ENCODE results near the gene INPP4A. TPM values are rescaled to one million over a fixed set of nuclear protein-coding genes. Genes with fewer than 3 reads are reported as not detected.

The INPP4A gene
- total RNA-seq, 1 experiment from 2014 or later: 23.4 TPM

DNA sequence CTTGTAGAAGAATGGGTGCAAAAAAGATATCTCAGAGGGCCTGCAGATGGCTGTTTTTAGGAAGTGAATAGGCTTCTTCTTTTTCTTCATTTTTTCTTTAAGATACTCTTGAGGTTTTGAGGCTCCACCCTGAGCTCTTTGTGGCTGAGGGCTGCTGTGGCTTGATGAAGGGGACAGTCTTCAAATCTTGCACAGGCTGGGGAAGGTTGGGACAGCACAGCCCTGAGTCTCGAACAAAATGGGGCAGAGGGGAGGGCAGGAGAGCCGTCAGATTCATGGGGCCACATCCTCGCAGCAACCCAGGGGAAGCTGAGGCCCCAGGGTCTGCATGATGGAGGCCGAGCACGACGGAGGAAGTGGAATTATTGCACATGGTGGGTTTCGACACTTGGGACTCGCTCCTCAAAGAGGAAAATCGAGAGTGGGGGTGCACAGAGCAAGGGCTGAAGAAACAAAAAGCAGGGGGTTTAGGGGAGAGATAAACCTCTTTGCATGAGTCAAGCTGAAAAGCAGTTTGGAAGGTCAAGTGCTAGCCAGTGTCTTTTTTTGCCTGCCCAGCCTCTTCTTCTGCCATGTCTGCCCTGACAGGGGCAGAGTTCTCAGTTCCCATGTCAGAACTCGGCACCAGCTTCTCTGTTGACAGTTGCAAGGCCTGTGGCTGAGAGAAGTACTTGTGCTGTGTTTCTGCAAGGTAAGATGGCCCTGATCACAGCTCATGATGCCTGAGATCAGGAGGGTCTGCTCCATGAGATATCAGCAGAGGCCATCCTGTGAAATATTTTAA, 19.5 kb downstream of the INPP4A start:
- no TSS peak for BruUV-seq (replicated peaks)

DNA sequence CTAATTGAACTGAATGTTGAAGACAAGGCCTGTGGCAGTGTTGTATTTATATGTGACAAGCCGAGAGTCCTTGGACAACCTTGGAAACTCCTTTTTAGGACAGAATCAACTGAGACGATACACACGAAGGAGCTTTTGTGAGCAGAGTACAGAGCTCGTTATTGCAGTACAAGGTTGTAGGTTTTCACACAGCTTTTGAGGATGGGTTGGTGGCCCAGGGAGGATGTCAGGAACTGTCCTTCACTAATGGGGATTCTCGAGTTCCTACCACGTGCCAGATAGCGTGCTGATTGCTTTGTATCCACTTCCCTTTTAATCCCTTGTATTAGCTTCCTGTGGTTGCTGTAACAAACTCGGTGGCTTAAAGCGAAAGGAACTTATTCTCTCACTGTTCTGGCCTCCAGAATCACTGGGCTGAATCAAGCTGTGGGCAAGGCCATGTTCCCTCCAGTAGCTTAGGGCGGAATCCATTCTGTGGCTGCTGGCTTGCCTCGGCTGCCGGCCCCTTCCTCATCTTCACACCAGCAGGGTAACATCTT, 20.2 kb downstream of the INPP4A start:
- CTCF ChIA-PET: no interaction called here
- POLR2A ChIA-PET (ENCODE audit: unreplicated experiment): no interaction called here
- TF ChIP-seq EZH2phosphoT487 (IDR thresholded peaks at IDR 0.05; ENCODE audit: borderline replicate concordance, low read length) (no peak), EZH2 (IDR thresholded peaks at IDR 0.05; ENCODE audit: low read length, unreplicated experiment) (no peak)
- TF ChIP-seq, protein P1, sequence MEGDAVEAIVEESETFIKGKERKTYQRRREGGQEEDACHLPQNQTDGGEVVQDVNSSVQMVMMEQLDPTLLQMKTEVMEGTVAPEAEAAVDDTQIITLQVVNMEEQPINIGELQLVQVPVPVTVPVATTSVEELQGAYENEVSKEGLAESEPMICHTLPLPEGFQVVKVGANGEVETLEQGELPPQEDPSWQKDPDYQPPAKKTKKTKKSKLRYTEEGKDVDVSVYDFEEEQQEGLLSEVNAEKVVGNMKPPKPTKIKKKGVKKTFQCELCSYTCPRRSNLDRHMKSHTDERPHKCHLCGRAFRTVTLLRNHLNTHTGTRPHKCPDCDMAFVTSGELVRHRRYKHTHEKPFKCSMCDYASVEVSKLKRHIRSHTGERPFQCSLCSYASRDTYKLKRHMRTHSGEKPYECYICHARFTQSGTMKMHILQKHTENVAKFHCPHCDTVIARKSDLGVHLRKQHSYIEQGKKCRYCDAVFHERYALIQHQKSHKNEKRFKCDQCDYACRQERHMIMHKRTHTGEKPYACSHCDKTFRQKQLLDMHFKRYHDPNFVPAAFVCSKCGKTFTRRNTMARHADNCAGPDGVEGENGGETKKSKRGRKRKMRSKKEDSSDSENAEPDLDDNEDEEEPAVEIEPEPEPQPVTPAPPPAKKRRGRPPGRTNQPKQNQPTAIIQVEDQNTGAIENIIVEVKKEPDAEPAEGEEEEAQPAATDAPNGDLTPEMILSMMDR (conservative IDR thresholded peaks at IDR 0.05; ENCODE audit: low read depth, low read length): no peak
- no peaks in the 10 kb centered on the region for H3K9me3 ChIP-seq (ENCODE audit: low read length)
- H2AFZ ChIP-seq (ENCODE audit: low read length): no peak overlapping the region
- H3K4me1 ChIP-seq (ENCODE audit: insufficient read depth, low read length): peaks cover 18% of the 10 kb centered on the region
- no peak overlapping the region for H3K4me2 ChIP-seq (ENCODE audit: low read length)
- no peak overlapping the region for H3K9ac ChIP-seq (ENCODE audit: low read length)
- no peak for ATAC-seq
- H3K36me3 ChIP-seq (ENCODE audit: low read depth, low read length): no peaks in the 10 kb centered on the region
- no peaks in the 10 kb centered on the region for H3F3A ChIP-seq (ENCODE audit: low read length, unreplicated experiment)
- no peaks in the 10 kb centered on the region for H3K9me2 ChIP-seq (replicated peaks; ENCODE audit: low read length)
- BruUV-seq (replicated peaks): no TSS peak
- no peak overlapping the region for H3K4me3 ChIP-seq (ENCODE audit: low read length)
- peaks cover 74% of the 10 kb centered on the region for H3K79me2 ChIP-seq (ENCODE audit: low read length)
- no peaks in the 10 kb centered on the region for H3K27me3 ChIP-seq (ENCODE audit: low read length)
- H4K20me1 ChIP-seq (ENCODE audit: low read length): no peaks in the 10 kb centered on the region
- H3K27ac ChIP-seq (ENCODE audit: low read length): no peak overlapping the region
- intact Hi-C loops (cut with micrococcal nuclease): no loop called here
- no peak for DNase-seq

More for the DNA sequence above, 19.5 kb downstream of the INPP4A start:
- no peaks in the 10 kb centered on the region for H3K36me3 ChIP-seq (ENCODE audit: low read depth, low read length)
- no peak for ATAC-seq
- H3K4me2 ChIP-seq (ENCODE audit: low read length): no peak overlapping the region
- no peak for DNase-seq
- no peak overlapping the region for H2AFZ ChIP-seq (ENCODE audit: low read length)
- intact Hi-C loops (cut with micrococcal nuclease): no loop called here
- H3K79me2 ChIP-seq (ENCODE audit: low read length): peaks cover 78% of the 10 kb centered on the region
- no peak overlapping the region for H3K27ac ChIP-seq (ENCODE audit: low read length)
- no peak overlapping the region for H3K4me3 ChIP-seq (ENCODE audit: low read length)
- no peaks in the 10 kb centered on the region for H3K9me2 ChIP-seq (replicated peaks; ENCODE audit: low read length)
- no peak overlapping the region for H3K9ac ChIP-seq (ENCODE audit: low read length)
- ChIA-PET POLR2A (ENCODE audit: unreplicated experiment) (no interaction called here), CTCF (no interaction called here)
- no peaks in the 10 kb centered on the region for H3K9me3 ChIP-seq (ENCODE audit: low read length)
- no peak for TF ChIP-seq EZH2phosphoT487 (IDR thresholded peaks at IDR 0.05; ENCODE audit: borderline replicate concordance, low read length)
- TF ChIP-seq, protein P1 (conservative IDR thresholded peaks at IDR 0.05; ENCODE audit: low read depth, low read length): no peak
- H3F3A ChIP-seq (ENCODE audit: low read length, unreplicated experiment): no peaks in the 10 kb centered on the region
- no peaks in the 10 kb centered on the region for H4K20me1 ChIP-seq (ENCODE audit: low read length)
- H3K4me1 ChIP-seq (ENCODE audit: insufficient read depth, low read length): peaks cover 24% of the 10 kb centered on the region
- no peaks in the 10 kb centered on the region for H3K27me3 ChIP-seq (ENCODE audit: low read length)

Data from PC-3 (cell line).